HCT116 (cell line): ENCODE results near the gene GADD45G. TPM values are rescaled to one million over a fixed set of nuclear protein-coding genes. Genes with fewer than 3 reads are reported as not detected.

Experiments used
- ATAC-seq: fragments of 200-7000 bp; cut with Tn5 transposase; 2 replicates; pipeline ENCODE4 v1.9.1; 2020; ENCODE audit warnings: mild to moderate bottlenecking, moderate library complexity
- BruUV-seq: library from RNA; stranded (reverse); fragments of 400-500 nt; replicated peaks from 2 replicates; lab custom pipeline; 2021; lab: Mats Ljungman, UMichigan
- CTCF ChIA-PET: fragments of 300-600 bp; sonication (Branson Sonifier 250); formaldehyde crosslinking; loops from one replicate; lab custom pipeline; 2021; ENCODE audit warnings: antibody characterized with exemption; lab: Charles Lee
- POLR2A ChIA-PET: fragments of 300-600, 350-600 bp; sonication (Branson Sonifier 250); formaldehyde crosslinking; loops from one replicate; lab custom pipeline; 2021; ENCODE audit warnings: antibody characterized with exemption; lab: Charles Lee
- RAD21 ChIA-PET, 2 experiments: fragments of 300-600 bp; sonication (Branson Sonifier 250); formaldehyde crosslinking; loops; one replicate each; lab custom pipeline; 2023; ENCODE audit warnings: low total read pairs in 2 of 2; ENCODE audit not compliant: uncharacterized antibody in 2 of 2, unreplicated experiment in 2 of 2, low non-redundant PET in 1 of 2; lab: Charles Lee
- DNase-seq: peaks from one replicate; pipeline ENCODE4 v3.0.0-alpha.2; 2010; ENCODE audit warnings: low read depth, low spot score
- H2AFZ ChIP-seq: fragments of 200-600 bp; shearing (Covaris generic), sonication (generic); 2 replicates; pipeline ENCODE4 v1.6.1; 2017; ENCODE audit warnings: low read depth, mixed run types, mixed read lengths, antibody characterized with exemption, low read length; ENCODE audit not compliant: poor library complexity, severe bottlenecking
- H3K27ac ChIP-seq: 2 replicates; pipeline ENCODE4 v1.5.1; 2012; ENCODE audit warnings: low read depth, low read length
- H3K27me3 ChIP-seq: fragments of 200-600 bp; sonication (generic); 2 replicates; pipeline ENCODE4 v1.6.1; 2016; ENCODE audit warnings: mixed run types, low read length, mixed read lengths; ENCODE audit not compliant: insufficient read depth
- H3K36me3 ChIP-seq, 2 experiments: fragments of 200-500 bp in 1 of 2; fragments of 200-600 bp in 1 of 2; sonication (Bioruptor generic) in 1 of 2; sonication (generic) in 1 of 2; 2 replicates each; pipeline versions ENCODE4 v1.5.1 to v1.6.1; 2014 to 2016; ENCODE audit warnings: low read length in 2 of 2, inconsistent platforms in 1 of 2, mixed read lengths in 1 of 2, mixed run types in 1 of 2; ENCODE audit not compliant: insufficient read depth in 2 of 2, control insufficient read depth in 1 of 2
- H3K4me1 ChIP-seq, 2 experiments: fragments of 200-600 bp in 1 of 2; sonication (generic) in 1 of 2; 2 replicates each; pipeline versions ENCODE4 v1.5.1 to v1.6.1; 2012 to 2017; ENCODE audit warnings: low read length in 2 of 2, inconsistent platforms in 1 of 2, mild to moderate bottlenecking in 1 of 2, mixed read lengths in 1 of 2, mixed run types in 1 of 2, moderate library complexity in 1 of 2; ENCODE audit not compliant: insufficient read depth in 2 of 2, control insufficient read depth in 1 of 2
- H3K4me2 ChIP-seq: fragments of 200-600 bp; sonication (generic); 2 replicates; pipeline ENCODE4 v1.6.1; 2017; ENCODE audit warnings: mixed run types, low read length, mixed read lengths
- H3K4me3 ChIP-seq, 2 experiments: fragments of 200-600 bp in 1 of 2; sonication (generic) in 1 of 2; replicated peaks in 1 of 2; 2 replicates each; pipeline ENCODE4 v1.5.1; 2011 to 2016; ENCODE audit warnings: low read length in 2 of 2, control low read depth in 1 of 2, low read depth in 1 of 2, mild to moderate bottlenecking in 1 of 2, mixed read lengths in 1 of 2, mixed run types in 1 of 2
- H3K79me2 ChIP-seq: fragments of 200-600 bp; sonication (generic); 2 replicates; pipeline ENCODE4 v1.6.1; 2017; ENCODE audit warnings: mild to moderate bottlenecking, mixed run types, low read length, moderate library complexity, mixed read lengths; ENCODE audit not compliant: insufficient read depth
- H3K9ac ChIP-seq: fragments of 200-600 bp; sonication (generic); 2 replicates; pipeline ENCODE4 v1.6.1; 2016; ENCODE audit warnings: low read length, mixed read lengths
- H3K9me2 ChIP-seq: fragments of 200-600 bp; sonication (generic), shearing (Covaris generic); 2 replicates; pipeline ENCODE4 v1.6.1; 2017; ENCODE audit warnings: mixed run types, mild to moderate bottlenecking, moderate library complexity; ENCODE audit not compliant: insufficient read depth
- H3K9me3 ChIP-seq, 2 experiments: fragments of 200-500 bp in 1 of 2; fragments of 200-600 bp in 1 of 2; sonication (Bioruptor generic) in 1 of 2; sonication (generic) in 1 of 2; 2 replicates each; pipeline ENCODE4 v1.6.1; 2014 to 2017; ENCODE audit warnings: low read length in 2 of 2, mixed read lengths in 2 of 2, inconsistent platforms in 1 of 2, low read depth in 1 of 2, mild to moderate bottlenecking in 1 of 2, mixed run types in 1 of 2, moderate library complexity in 1 of 2; ENCODE audit not compliant: control insufficient read depth in 1 of 2, insufficient read depth in 1 of 2
- H4K20me1 ChIP-seq: fragments of 200-600 bp; sonication (generic), shearing (Covaris generic); 2 replicates; pipeline ENCODE4 v1.6.1; 2017; ENCODE audit warnings: mixed run types, mild to moderate bottlenecking, moderate library complexity; ENCODE audit not compliant: insufficient read depth
- CBX3 ChIP-seq: IDR thresholded peaks from 2 replicates; pipeline ENCODE4 v1.6.1; 2012; ENCODE audit warnings: low read depth
- CEBPB ChIP-seq: IDR thresholded peaks from 2 replicates; pipeline ENCODE4 v1.6.1; 2012; ENCODE audit warnings: low read depth
- EGR1 ChIP-seq: IDR thresholded peaks from 2 replicates; pipeline ENCODE4 v1.6.1; 2012; ENCODE audit warnings: low read depth
- EZH2 ChIP-seq: fragments of 200-600 bp; sonication (generic); IDR thresholded peaks from 2 replicates; pipeline ENCODE4 v1.6.1; 2017; ENCODE audit warnings: antibody characterized with exemption, mixed run types
- EZH2phosphoT487 ChIP-seq: fragments of 200-600 bp; IDR thresholded peaks from 2 replicates; pipeline ENCODE4 v1.6.1; 2018; ENCODE audit warnings: antibody characterized with exemption, borderline replicate concordance
- FOSL1 ChIP-seq: IDR thresholded peaks from 2 replicates; pipeline ENCODE4 v1.6.1; 2012; ENCODE audit warnings: low read depth
- POLR2A ChIP-seq: IDR thresholded peaks from 2 replicates; pipeline ENCODE4 v1.7.0; 2011; ENCODE audit warnings: borderline replicate concordance; ENCODE audit not compliant: insufficient read depth, insufficient read length; ENCODE audit errors: extremely low read depth
- RAD21 ChIP-seq: IDR thresholded peaks from 2 replicates; pipeline ENCODE4 v1.6.1; 2012; ENCODE audit warnings: low read depth, mild to moderate bottlenecking
- SP1 ChIP-seq: IDR thresholded peaks from 2 replicates; pipeline ENCODE4 v1.6.1; 2012; ENCODE audit warnings: low read depth
- TCF7L2 ChIP-seq: IDR thresholded peaks from 2 replicates; pipeline ENCODE4 v1.7.0; 2011; ENCODE audit warnings: borderline replicate concordance, inconsistent platforms; ENCODE audit not compliant: insufficient read depth, insufficient read length; ENCODE audit errors: extremely low read depth
- YY1 ChIP-seq: IDR thresholded peaks from 2 replicates; pipeline ENCODE4 v1.6.1; 2011; ENCODE audit warnings: low read length, low read depth, moderate library complexity, mild to moderate bottlenecking; ENCODE audit not compliant: insufficient replicate concordance; ENCODE audit errors: extremely low read depth
- ZFX ChIP-seq: fragments of 450-650 bp; IDR thresholded peaks from 2 replicates; pipeline ENCODE4 v1.6.1; 2017
- ZNF274 ChIP-seq: fragments of 200-500 bp; sonication (Bioruptor generic); IDR thresholded peaks from 2 replicates; pipeline ENCODE4 v1.6.1; 2014; ENCODE audit warnings: mild to moderate bottlenecking, low read depth, low read length, inconsistent platforms
- intact Hi-C: fragments of 100-400 bp; cut with micrococcal nuclease; formaldehyde crosslinking; loops from 2 replicates; pipeline ENCODE4 v1.10.0; 2022
- total RNA-seq: library from RNA; stranded (reverse); gene quantifications from one replicate; pipeline ENCODE4 v1.2.1, GENCODE V29; 2021; ENCODE audit not compliant: unreplicated experiment
- TF ChIP-seq, protein P1 (sequence below): IDR thresholded peaks from 2 replicates; pipeline ENCODE4 v1.6.1; 2011; ENCODE audit warnings: mild to moderate bottlenecking, low read length, moderate library complexity; ENCODE audit not compliant: insufficient replicate concordance; ENCODE audit errors: extremely low read depth
- TF ChIP-seq, protein P2 (sequence below): IDR thresholded peaks from 2 replicates; pipeline ENCODE4 v1.6.1; 2012

GADD45G gene
- total RNA-seq, 1 experiment from 2014 or later, result not detected

- TF ChIP-seq YY1 (no peak), EGR1 (no peak), EZH2 (no peak), POLR2A (no peak), CBX3 (no peak), EZH2phosphoT487 (no peak), RAD21 (no peak), SP1 (no peak), ZFX (no peak), CEBPB (no peak), ZNF274 (no peak)
- TF ChIP-seq, protein P1, sequence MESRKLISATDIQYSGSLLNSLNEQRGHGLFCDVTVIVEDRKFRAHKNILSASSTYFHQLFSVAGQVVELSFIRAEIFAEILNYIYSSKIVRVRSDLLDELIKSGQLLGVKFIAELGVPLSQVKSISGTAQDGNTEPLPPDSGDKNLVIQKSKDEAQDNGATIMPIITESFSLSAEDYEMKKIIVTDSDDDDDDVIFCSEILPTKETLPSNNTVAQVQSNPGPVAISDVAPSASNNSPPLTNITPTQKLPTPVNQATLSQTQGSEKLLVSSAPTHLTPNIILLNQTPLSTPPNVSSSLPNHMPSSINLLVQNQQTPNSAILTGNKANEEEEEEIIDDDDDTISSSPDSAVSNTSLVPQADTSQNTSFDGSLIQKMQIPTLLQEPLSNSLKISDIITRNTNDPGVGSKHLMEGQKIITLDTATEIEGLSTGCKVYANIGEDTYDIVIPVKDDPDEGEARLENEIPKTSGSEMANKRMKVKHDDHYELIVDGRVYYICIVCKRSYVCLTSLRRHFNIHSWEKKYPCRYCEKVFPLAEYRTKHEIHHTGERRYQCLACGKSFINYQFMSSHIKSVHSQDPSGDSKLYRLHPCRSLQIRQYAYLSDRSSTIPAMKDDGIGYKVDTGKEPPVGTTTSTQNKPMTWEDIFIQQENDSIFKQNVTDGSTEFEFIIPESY, result no peak
- TF ChIP-seq, protein P2, sequence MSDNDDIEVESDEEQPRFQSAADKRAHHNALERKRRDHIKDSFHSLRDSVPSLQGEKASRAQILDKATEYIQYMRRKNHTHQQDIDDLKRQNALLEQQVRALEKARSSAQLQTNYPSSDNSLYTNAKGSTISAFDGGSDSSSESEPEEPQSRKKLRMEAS, result no peak
Measured at GRCh38 chr9:89633404-89633803, 28.6 kb downstream of the GADD45G start (continued).

DNA sequence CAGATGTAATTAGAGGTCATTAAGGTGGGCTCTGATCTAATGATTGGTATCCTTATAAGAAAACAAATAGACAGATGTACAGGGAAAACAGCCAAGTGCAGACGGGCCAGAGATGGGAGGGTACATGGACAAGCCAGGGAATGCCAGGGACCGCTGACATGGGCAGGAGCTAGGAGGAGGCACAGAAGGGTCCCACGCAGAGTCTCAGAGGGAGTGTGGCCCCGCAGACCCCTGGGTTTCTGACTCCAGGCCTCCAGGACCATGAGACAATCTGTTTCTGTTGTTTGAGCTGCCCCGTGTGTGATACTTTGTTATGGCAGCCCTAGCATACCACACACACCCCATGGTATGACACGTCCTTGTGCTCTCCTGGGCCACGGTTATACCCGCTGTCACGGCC is 29.1 kb downstream of the GADD45G start:
- Histone ChIP-seq H3K27me3 (peaks cover 32% of the 10 kb centered on the region; the same call in 1 of the 2 replicates), H3K9me2 (no peaks in the 10 kb centered on the region), H4K20me1 (no peaks in the 10 kb centered on the region), H3K4me1 (no peaks in the 10 kb centered on the region), H3K9me3 (no peaks in the 10 kb centered on the region), H3K4me2 (no peak overlapping the region), H3K27ac (no peak overlapping the region), H3K79me2 (no peaks in the 10 kb centered on the region), H3K9ac (no peak overlapping the region), H3K4me3 (no peak overlapping the region), H3K36me3 (no peaks in the 10 kb centered on the region), H2AFZ (no peak overlapping the region)
- RAD21 ChIA-PET, result no interaction called here
- intact Hi-C loops, result no loop called here
- BruUV-seq, result no TSS peak
- ATAC-seq, result no peak
- DNase-seq, result no peak
- no peak for TF ChIP-seq CEBPB
- TF ChIP-seq TCF7L2, result no peak
- TF ChIP-seq, protein P2, result no peak
- no peak for TF ChIP-seq YY1
- no peak for TF ChIP-seq FOSL1
- POLR2A ChIA-PET, result no interaction called here
- CTCF ChIA-PET, result no interaction called here
